Endothelial cell of umbilical vein (primary cell): Measurements from ENCODE around the gene C6orf132. TPM values are rescaled to one million over a fixed set of nuclear protein-coding genes. Genes with fewer than 3 reads are reported as not detected.

Experiments used
- BruUV-seq: library from RNA; stranded (reverse); fragments of 400-500 nt; replicated peaks from 2 replicates; lab custom pipeline; 2021; lab: Mats Ljungman, UMichigan
- CTCF ChIA-PET: fragments of 300-600, 350-600 bp; sonication (Branson Sonifier 250); formaldehyde crosslinking; loops from one replicate; lab custom pipeline; 2021; ENCODE audit warnings: antibody characterized with exemption, inconsistent platforms; lab: Charles Lee
- POLR2A ChIA-PET: fragments of 300-600, 350-600 bp; sonication (Branson Sonifier 250); formaldehyde crosslinking; loops from one replicate; lab custom pipeline; 2021; ENCODE audit warnings: antibody characterized with exemption, inconsistent platforms; lab: Charles Lee
- DNase-seq: peaks from one replicate; pipeline ENCODE4 v3.0.0-alpha.2; 2011; ENCODE audit warnings: low read depth, low spot score
- FAIRE-seq: peaks from 2 replicates; lab custom pipeline; 2011; peaks lifted over from hg19 to GRCh38; lab: Jason Lieb, UNC
- H2AFZ ChIP-seq: 2 replicates; pipeline ENCODE4 v1.6.0; 2012; ENCODE audit warnings: low read depth, low read length, control low read depth, inconsistent platforms
- H3K27ac ChIP-seq: 2 replicates; pipeline ENCODE4 v1.5.1; 2011; ENCODE audit warnings: low read depth, mild to moderate bottlenecking, control low read depth, low read length, moderate library complexity; ENCODE audit not compliant: insufficient read depth
- H3K27me3 ChIP-seq, 2 experiments: 2 replicates each; pipeline versions ENCODE4 v1.6.0 to v1.6.1; 2011; ENCODE audit warnings: low read length in 2 of 2, mixed read lengths in 1 of 2; ENCODE audit not compliant: control insufficient read depth in 2 of 2, insufficient read depth in 2 of 2
- H3K36me3 ChIP-seq, 2 experiments: 2 replicates in 1 of 2; 3 replicates in 1 of 2; pipeline ENCODE4 v1.5.1; 2011; ENCODE audit warnings: low read length in 2 of 2, mild to moderate bottlenecking in 1 of 2, moderate library complexity in 1 of 2; ENCODE audit not compliant: control insufficient read depth in 2 of 2, insufficient read depth in 2 of 2; ENCODE audit errors: extremely low read depth in 1 of 2
- H3K4me1 ChIP-seq: 3 replicates; pipeline ENCODE4 v1.5.1; 2011; ENCODE audit warnings: mild to moderate bottlenecking, low read length; ENCODE audit not compliant: control insufficient read depth, insufficient read depth; ENCODE audit errors: extremely low read depth
- H3K4me2 ChIP-seq: 2 replicates; pipeline ENCODE4 v1.6.1; 2011; ENCODE audit warnings: low read length, control low read depth, mixed read lengths; ENCODE audit not compliant: insufficient read depth
- H3K4me3 ChIP-seq, 3 experiments: fragments of 200-600 bp in 1 of 3; sonication (generic), shearing (Covaris generic) in 1 of 3; replicated peaks in 1 of 3; 2 replicates each; pipeline ENCODE4 v1.5.1; 2011 to 2016; ENCODE audit warnings: control low read depth in 3 of 3, low read length in 3 of 3, mild to moderate bottlenecking in 2 of 3, inconsistent platforms in 1 of 3, low read depth in 1 of 3, moderate library complexity in 1 of 3; ENCODE audit not compliant: insufficient read depth in 1 of 3
- H3K79me2 ChIP-seq: 2 replicates; pipeline ENCODE4 v1.6.0; 2012; ENCODE audit warnings: low read length, inconsistent platforms; ENCODE audit not compliant: control insufficient read depth, insufficient read depth
- H3K9ac ChIP-seq: replicated peaks from 2 replicates; pipeline ENCODE3; 2011; ENCODE audit warnings: low read length, control low read depth; ENCODE audit not compliant: insufficient read depth; ENCODE audit errors: extremely low read depth
- H3K9me1 ChIP-seq: replicated peaks from 3 replicates; pipeline ENCODE4 v1.6.0; 2011; ENCODE audit warnings: mild to moderate bottlenecking, low read length; ENCODE audit not compliant: control insufficient read depth, insufficient read depth; ENCODE audit errors: extremely low read depth
- H3K9me3 ChIP-seq: replicated peaks from 2 replicates; pipeline ENCODE4 v1.5.1; 2012; ENCODE audit warnings: low read length, inconsistent platforms; ENCODE audit not compliant: control insufficient read depth, insufficient read depth
- H4K20me1 ChIP-seq: replicated peaks from 2 replicates; pipeline ENCODE3; 2011; ENCODE audit warnings: mild to moderate bottlenecking, low read length; ENCODE audit not compliant: control insufficient read depth, insufficient read depth; ENCODE audit errors: extremely low read depth
- CTCF ChIP-seq, 2 donors: IDR thresholded peaks; 1 replicate in 1 of 2; 2 replicates in 1 of 2; pipeline ENCODE4 v1.5.1; 2011; ENCODE audit warnings: low read length in 2 of 2, mild to moderate bottlenecking in 2 of 2, moderate library complexity in 2 of 2, control low read depth in 1 of 2, inconsistent platforms in 1 of 2, low read depth in 1 of 2; ENCODE audit not compliant: insufficient read depth in 1 of 2; ENCODE audit errors: extremely low read depth in 1 of 2
- EZH2 ChIP-seq: IDR thresholded peaks from 2 replicates; pipeline ENCODE4 v1.6.1; 2012; ENCODE audit warnings: borderline replicate concordance, low read depth, mild to moderate bottlenecking, moderate library complexity, low read length, inconsistent platforms; ENCODE audit not compliant: severe bottlenecking
- FOS ChIP-seq: IDR thresholded peaks from 2 replicates; pipeline ENCODE4 v1.6.1; 2011; ENCODE audit warnings: mild to moderate bottlenecking, low read length, moderate library complexity, borderline replicate concordance; ENCODE audit not compliant: insufficient read depth
- GATA2 ChIP-seq: IDR thresholded peaks from 2 replicates; pipeline ENCODE4 v1.7.0; 2011; ENCODE audit warnings: low read depth, mild to moderate bottlenecking, moderate library complexity, mixed read lengths, low read length; ENCODE audit not compliant: insufficient read length, insufficient read depth
- JUN ChIP-seq: IDR thresholded peaks from 2 replicates; pipeline ENCODE4 v1.6.1; 2011; ENCODE audit warnings: borderline replicate concordance, low read depth; ENCODE audit not compliant: insufficient read length, insufficient read depth
- MYC ChIP-seq: IDR thresholded peaks from one replicate; pipeline ENCODE4 v1.6.1; 2011; ENCODE audit warnings: mild to moderate bottlenecking, low read depth, low read length
- POLR2A ChIP-seq: IDR thresholded peaks from 2 replicates; pipeline ENCODE4 v1.6.1; 2012; ENCODE audit warnings: low read depth, mild to moderate bottlenecking, control low read depth, low read length
- POLR2AphosphoS5 ChIP-seq: IDR thresholded peaks from 2 replicates; pipeline ENCODE4 v1.6.1; 2012; ENCODE audit warnings: low read depth, mild to moderate bottlenecking, control low read depth, low read length, moderate library complexity; ENCODE audit not compliant: insufficient read depth
- dilution Hi-C: fragments of 300-500 bp; cut with MboI; formaldehyde crosslinking; loops from one replicate; pipeline ENCODE4 v1.15.0; 2019; ENCODE audit warnings: low sequenced_read_pairs; ENCODE audit not compliant: extremely low pct_ligation_motif_present
- intact Hi-C: fragments of 100-400 bp; cut with micrococcal nuclease; formaldehyde crosslinking; loops from one replicate; pipeline ENCODE4 v1.10.0; 2022
- polyA plus RNA-seq, 4 experiments: library from polyadenylated mRNA; depleted of rRNA in 3 of 4; stranded (reverse) in 3 of 4; unstranded in 1 of 4; fragments of >200 nt; gene quantifications; 2 replicates each; pipeline versions ENCODE4 v1.2.1 to v1.2.3, GENCODE V29; 2011 to 2012; ENCODE audit warnings: missing spikeins in 1 of 4
- total RNA-seq: library from RNA; stranded (reverse); gene quantifications from 2 replicates; pipeline ENCODE4 v1.2.3, GENCODE V29; 2021
- TF ChIP-seq, protein P1 (sequence below): IDR thresholded peaks from 2 replicates; pipeline ENCODE4 v1.6.1; 2011; ENCODE audit not compliant: insufficient read depth, insufficient read length

C6orf132 gene
- total and polyA plus RNA-seq, 2 donors (not counting 3 experiments of a cell fraction or from before 2014, with no cell fraction given), result 0.15 to 0.71 TPM

GRCh38 chr6:42112351-42112750 lies 30.1 kb downstream of the C6orf132 start:
- no peak overlapping the region for H3K9ac ChIP-seq
- H3K9me1 ChIP-seq, result no peaks in the 10 kb centered on the region
- intact Hi-C loops (no loop called here), dilution Hi-C loops (no loop called here)
- H3K9me3 ChIP-seq, result no peaks in the 10 kb centered on the region
- no TSS peak for BruUV-seq
- no peaks in the 10 kb centered on the region for H3K4me1 ChIP-seq
- H3K36me3 ChIP-seq, result no peaks in the 10 kb centered on the region
- ChIA-PET CTCF (interaction anchor here (1.1 to 2.7 kb wide), 3 partner anchors 9 to 102 kb away, joined by 3 to 13 read pairs (median 3); no protein-coding TSS in a partner anchor), POLR2A (no interaction called here)
- H3K4me3 ChIP-seq, result no peak overlapping the region
- H3K79me2 ChIP-seq, result no peaks in the 10 kb centered on the region
- H3K27ac ChIP-seq, result no peak overlapping the region
- H3K27me3 ChIP-seq, result peaks cover 0 to 3% of the 10 kb centered on the region in 2 experiments
- DNase-seq (no peak), FAIRE-seq (no peak)
- no peak overlapping the region for H2AFZ ChIP-seq
- TF ChIP-seq POLR2AphosphoS5 (no peak), MYC (no peak), FOS (no peak), EZH2 (no peak), POLR2A (no peak), JUN (no peak), GATA2 (no peak), CTCF (IDR thresholded peaks at IDR 0.05; ENCODE audit: extremely low read depth in 1 of 2, insufficient read depth in 1 of 2, low read depth in 1 of 2, low read length in 2 of 2) (no peak)
- TF ChIP-seq, protein P1, sequence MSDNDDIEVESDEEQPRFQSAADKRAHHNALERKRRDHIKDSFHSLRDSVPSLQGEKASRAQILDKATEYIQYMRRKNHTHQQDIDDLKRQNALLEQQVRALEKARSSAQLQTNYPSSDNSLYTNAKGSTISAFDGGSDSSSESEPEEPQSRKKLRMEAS, result no peak
- no peaks in the 10 kb centered on the region for H4K20me1 ChIP-seq
- no peak overlapping the region for H3K4me2 ChIP-seq
